Stimulated activated CD8-positive, alpha-beta memory T cell treated with anti-CD3 and anti-CD28 coated beads, Interleukin-2, amount 100 ng/mL, for 48 hours (primary cell): Measurements from ENCODE around the gene S100A6.
"Not testable (repeated sequence)": the region's sequence is repeated elsewhere in the genome, so short reads cannot be mapped to it uniquely, and the experiment has no call there.

ENCODE experiments used
- DNase-seq, 2 donors: peaks; one replicate each; pipeline ENCODE4 v3.0.0-alpha.2; 2020; ENCODE audit warnings: low read depth in 2 of 2

S100A6 gene

DNA sequence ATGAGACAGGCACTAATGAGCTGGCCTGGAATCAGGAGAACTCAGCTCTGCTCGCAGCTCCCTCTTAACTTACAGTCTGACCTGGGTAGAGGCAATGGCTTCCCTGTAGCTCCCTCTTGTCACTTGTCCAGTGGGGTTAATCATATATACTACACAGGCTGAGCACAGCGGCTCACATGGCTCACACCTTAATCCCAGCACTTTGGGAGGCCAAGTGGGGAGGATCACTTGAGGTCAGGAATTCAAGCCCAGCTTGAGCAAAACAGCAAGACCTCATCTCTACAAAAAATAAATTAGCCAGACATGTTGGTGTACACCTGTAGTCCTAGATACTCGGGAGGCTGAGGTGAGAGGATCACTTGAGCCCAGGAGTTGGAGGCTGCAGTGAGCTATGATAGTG lies 4.2 kb downstream of the S100A6 start:
- DNase-seq = no peak

DNA sequence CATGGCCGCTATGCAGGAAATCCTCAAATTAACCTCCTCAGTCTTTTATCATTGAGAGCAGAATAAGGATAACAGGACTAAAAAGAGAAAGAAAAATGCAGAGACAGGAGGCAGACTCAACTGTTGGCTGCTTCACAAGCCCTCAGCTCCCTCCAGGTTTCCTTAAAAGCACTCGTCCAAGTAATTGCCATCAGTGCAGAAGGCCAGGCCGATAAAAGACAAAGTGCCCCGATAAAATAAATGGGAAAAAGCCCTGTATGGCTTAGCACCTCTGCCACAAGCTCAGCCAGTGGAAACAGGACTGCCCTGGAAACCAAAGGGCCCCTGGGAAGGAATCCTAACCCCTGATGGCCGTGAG lies 8.1 kb downstream of the S100A6 start:
- no peak for DNase-seq

DNA sequence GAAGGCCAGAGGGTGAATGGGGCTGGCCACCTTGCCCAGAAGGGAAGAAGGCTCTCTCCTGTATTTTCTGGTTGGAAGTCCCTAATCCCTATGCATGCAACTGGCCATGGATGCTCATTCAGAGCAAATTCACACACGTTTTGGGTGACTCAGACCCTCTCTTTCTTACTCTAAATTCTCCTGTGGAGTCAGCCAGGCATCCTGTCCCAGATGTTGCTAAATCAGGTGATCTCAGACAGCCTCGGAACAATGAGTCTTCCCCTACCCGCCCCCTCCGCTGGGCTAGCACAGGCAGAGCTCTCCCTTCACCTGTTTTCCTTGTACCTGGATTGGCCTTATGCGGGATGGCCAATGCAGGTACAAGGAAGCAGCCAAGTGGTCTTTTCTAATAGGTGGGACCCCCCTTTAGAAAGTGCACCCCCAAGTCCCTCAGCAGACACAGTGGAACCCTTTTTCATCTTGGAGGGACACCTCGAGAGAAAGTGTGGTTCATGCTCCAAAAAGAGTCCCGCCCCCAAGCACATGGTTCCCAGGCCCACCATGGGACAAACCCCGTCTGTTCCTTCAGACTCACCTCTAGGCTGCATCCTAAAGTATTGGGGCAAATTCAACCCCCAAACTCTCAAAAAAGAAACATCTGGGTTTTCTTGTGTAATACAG lies 8.6 kb downstream of the S100A6 start:
- DNase-seq = no peak

GRCh38 chr1:153526132-153526543 lies 9.7 kb downstream of the S100A6 start:
- no peak for DNase-seq

- no peak for DNase-seq
These were observed 10.6 kb downstream of the S100A6 start for GRCh38 chr1:153525088-153525728.

GRCh38 chr1:153522353-153523048 lies 13.3 kb downstream of the S100A6 start:
- DNase-seq = not testable (repeated sequence)

DNA sequence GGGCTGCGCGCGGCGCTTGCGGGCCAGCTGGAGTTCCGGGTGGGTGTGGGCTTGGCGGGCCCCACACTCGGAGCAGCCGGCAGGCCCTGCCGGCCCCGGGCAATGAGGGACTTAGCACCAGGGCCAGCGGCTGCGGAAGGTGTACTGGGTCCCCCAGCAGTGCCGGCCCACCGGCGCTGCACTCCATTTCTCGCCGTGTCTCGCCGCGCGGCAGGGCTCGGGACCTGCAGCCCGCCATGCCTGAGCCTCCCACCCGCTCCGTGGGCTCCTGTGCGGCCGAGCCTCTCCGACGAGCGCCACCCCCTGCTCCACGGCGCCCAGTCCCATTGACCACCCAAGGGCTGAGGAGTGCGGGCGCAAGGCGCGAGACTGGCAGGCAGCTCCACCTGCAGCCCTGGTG lies 14.0 kb downstream of the S100A6 start:
- DNase-seq = not testable (repeated sequence)

DNA sequence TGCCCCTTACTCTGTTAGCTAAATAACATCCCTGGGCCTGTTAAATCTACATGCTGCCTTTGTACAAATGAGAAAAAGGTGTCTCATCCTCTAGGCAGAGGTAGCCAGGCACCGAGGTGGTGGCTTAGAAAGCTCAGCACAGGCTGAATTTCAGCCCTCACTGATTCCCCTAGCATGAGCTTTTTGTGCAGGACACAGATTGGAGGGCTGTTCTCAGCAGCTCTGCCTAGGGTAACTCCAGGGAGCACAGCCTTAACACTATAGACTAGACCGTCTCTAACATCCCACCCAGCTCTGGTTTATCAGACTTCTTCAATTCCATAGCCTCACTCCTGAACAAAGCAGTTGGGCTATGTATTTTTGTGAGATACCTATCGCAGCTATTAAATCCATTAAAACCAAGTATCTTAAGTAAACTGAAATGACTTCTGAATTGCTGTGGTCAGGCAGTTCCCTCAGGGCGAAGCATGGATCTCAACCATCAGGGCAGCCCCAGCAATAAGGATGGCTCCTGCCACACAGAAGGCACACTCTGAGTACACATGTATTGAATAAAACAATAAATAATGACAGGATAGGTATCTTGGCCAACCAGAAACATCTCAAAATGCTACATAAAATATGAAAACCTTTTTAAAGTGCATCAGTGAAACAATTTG lies 14.8 kb downstream of the S100A6 start:
- DNase-seq = no peak

GRCh38 chr1:153520137-153520691 lies 15.6 kb downstream of the S100A6 start:
- not testable (repeated sequence) for DNase-seq

GRCh38 chr1:153519242-153519641 lies 16.5 kb downstream of the S100A6 start:
- no peak for DNase-seq

GRCh38 chr1:153515504-153516394 lies 20.0 kb downstream of the S100A6 start:
- DNase-seq = no peak

GRCh38 chr1:153513666-153514065 lies 22.1 kb downstream of the S100A6 start:
- no peak for DNase-seq

DNA sequence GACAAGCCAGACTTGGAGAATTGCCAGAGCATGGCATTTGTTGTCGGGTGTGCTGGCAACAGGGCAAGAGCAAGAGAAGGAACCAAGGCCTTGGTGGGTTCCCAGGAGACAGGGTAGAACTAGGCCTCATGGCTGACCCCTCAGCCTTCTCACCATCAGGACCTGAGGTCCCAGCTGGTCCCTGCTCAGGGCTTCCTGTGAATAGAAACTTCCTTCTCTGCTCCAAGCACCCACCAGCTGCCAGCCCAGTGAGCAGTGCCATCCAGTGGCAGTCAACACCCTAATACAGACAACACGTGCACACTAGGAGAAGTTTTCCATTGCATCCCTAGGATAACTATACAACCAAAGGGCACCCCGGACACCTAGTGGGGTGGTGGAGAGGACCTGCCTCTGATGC lies 22.8 kb downstream of the S100A6 start:
- DNase-seq = no peak

- peak; percentile 72 to 73 for DNase-seq
These were observed 24.8 kb downstream of the S100A6 start for GRCh38 chr1:153510984-153511410.

GRCh38 chr1:153509729-153510354 lies 25.9 kb downstream of the S100A6 start:
- peak; percentile 56 to 62 for DNase-seq

GRCh38 chr1:153509036-153509435 lies 26.8 kb downstream of the S100A6 start:
- DNase-seq = no peak

DNA sequence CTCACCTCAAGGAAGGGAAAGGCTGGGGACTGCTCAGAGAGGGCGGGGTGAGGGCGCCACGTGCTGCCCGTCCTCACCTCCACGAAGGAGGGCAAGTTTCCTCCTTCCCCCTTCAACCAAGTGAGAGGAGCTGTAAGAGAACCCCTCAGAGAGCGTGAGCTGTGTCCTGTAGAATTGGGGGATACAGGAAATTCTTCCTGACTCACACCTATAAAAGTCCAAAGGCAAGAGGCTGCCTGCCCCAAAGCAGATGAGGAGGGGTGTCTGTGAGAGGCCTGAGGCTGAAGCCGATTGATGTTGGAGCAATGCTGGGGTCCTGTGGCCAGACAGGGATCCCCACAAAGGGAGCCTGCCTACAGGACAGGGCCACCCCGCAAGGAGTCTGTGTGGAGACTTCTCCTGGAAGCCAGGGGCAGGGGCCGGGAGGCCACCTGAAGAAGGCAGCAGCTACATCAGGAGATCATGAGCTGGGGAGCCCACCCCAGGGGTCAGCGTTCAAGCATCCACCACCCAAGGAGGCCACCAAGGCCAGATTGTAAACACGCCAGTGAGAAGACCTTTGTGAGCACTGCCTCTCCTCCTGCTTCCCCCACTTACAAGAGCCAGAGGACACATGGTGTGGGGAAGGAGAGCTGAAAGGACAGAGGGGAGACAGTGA lies 27.7 kb downstream of the S100A6 start:
- no peak for DNase-seq

GRCh38 chr1:153506831-153507413 lies 28.9 kb downstream of the S100A6 start:
- DNase-seq = no peak

DNA sequence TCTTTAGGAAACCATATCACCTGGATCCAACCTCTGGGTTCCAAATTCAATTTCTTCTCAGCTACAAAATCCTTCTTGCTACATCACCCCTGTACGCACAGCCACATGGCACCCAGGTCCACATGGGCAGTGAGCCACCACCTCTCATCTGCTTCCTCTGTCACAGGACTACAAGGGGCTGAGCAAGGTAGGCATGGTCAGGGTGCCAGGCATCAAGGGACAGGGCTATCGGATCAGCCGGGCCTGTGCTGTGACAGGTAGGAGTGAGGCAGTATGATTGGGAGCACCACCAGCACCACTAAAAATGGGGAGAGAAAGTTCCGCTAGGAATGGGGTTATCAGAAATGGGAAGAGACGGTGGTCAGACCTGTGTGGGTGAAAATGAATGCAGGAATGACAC lies 29.4 kb downstream of the S100A6 start:
- DNase-seq = no peak

DNA sequence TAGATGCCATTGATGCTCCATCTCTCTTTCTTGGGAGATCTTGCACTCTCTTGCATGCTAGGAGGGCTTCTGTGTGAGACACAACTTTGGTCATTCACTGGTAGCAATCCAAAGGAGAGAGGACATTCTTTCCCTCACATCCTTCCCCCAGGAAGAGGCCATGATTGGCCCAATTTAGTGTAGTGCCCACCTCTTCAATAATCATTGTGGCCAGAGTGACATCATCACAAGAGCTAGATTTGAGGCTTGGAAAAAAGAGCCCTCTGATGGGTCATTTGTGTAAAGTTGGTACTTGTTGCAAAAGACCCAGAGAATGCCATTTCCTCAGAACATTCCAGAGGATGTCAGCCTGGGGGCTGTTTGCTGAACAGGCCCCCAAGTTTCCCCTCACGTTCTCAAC lies 30.2 kb downstream of the S100A6 start:
- DNase-seq = no peak
